ENCODE data around the gene UPK2. TPM values are rescaled to one million over a fixed set of nuclear protein-coding genes. Genes with fewer than 3 reads are reported as not detected.

Gene UPK2
- total and polyA plus RNA-seq, 2 experiments from 2014 or later, result 0.28 TPM; not detected in 1

DNA sequence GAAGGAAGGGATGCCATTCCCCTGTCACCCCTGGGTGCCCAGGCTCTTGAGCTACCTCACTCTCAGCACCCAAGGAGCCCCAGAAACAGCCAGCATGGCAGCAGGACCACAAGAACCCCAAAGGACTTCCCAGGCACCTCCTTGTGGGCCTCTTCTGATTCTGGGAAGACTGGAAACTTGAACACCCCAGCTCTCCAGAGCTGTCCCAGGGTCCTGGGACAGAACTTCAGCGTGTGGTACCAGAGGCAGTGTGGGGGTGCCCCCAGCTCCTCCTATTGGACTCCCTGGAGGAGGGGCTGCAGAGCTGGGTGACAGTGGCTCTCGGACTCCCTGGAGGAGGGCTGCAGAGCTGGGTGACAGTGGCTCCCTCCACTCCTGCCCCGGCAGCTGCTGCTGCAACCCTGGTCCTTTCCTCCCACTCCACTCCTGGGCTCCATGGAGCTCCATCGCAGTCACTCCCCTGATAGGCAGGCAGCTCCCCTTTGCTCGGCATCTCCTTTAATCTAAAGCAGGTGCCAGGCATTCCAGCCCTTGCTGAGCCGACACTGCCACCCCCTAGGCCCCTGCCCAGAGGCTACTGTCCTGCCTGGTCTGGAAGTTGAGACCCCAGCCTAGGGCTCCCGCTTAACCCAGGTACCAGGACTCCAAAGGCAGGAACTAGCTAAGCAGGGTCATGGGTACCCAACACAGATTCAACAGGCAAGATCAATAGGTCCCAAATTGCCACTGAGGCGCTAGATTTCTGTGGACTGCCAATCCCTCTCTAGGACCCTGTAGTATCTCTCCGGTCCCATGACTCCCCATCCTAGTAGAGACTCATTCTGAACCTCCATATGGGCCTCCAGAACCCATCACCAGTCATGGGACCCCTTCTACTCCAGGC is 33.1 kb upstream of the UPK2 start:
- Histone ChIP-seq H3K36me3 (ENCODE audit: low read depth) (no peaks in the 10 kb centered on the region), H3K9ac (peak overlapping the region; percentile 90), H4K20me1 (ENCODE audit: insufficient read depth) (no peaks in the 10 kb centered on the region), H3K27ac (peak overlapping the region; percentile 99), H3K4me3 (peak overlapping the region; percentile 96), H3K79me2 (ENCODE audit: insufficient read depth) (peaks cover 81% of the 10 kb centered on the region), H3K9me2 (ENCODE audit: insufficient read depth) (no peaks in the 10 kb centered on the region), H3K27me3 (replicated peaks; ENCODE audit: insufficient read depth) (no peaks in the 10 kb centered on the region), H3K9me3 (ENCODE audit: low read depth) (no peaks in the 10 kb centered on the region), H3K4me1 (ENCODE audit: insufficient read depth) (peaks cover 44% of the 10 kb centered on the region), H3K4me2 (ENCODE audit: unreplicated experiment) (peak overlapping the region; percentile 77), H3F3A (ENCODE audit: insufficient read depth) (peaks cover 46% of the 10 kb centered on the region), H2AFZ (no peak overlapping the region)
- DNase-seq, result peak; percentile 45
- 1 to 7% methylated on average over 9 of the region's 9 CpGs for WGBS, 2 experiments (ENCODE audit: low coverage in 1 of 2, low lambda C conversion rate in 2 of 2, missing lambda C conversion rate in 2 of 2)
- in situ Hi-C loops (cut with MboI), result no loop called here
- TF ChIP-seq EZH2 (IDR thresholded peaks at IDR 0.05; ENCODE audit: insufficient read depth, poor library complexity, severe bottlenecking), result no peak
- no peak for TF ChIP-seq EZH2phosphoT487 (IDR thresholded peaks at IDR 0.05; ENCODE audit: insufficient read depth, low read depth)

- Histone ChIP-seq H3K27me3 (replicated peaks; ENCODE audit: insufficient read depth) (no peaks in the 10 kb centered on the region), H3K27ac (peak overlapping the region; percentile 99), H3K4me1 (ENCODE audit: insufficient read depth) (peaks cover 38% of the 10 kb centered on the region), H3K36me3 (ENCODE audit: low read depth) (no peaks in the 10 kb centered on the region), H4K20me1 (ENCODE audit: insufficient read depth) (no peaks in the 10 kb centered on the region), H3K4me2 (ENCODE audit: unreplicated experiment) (peak overlapping the region; percentile 77), H3K9me2 (ENCODE audit: insufficient read depth) (no peaks in the 10 kb centered on the region), H3K9me3 (ENCODE audit: low read depth) (no peaks in the 10 kb centered on the region), H3K4me3 (peak overlapping the region; percentile 96), H2AFZ (no peak overlapping the region), H3F3A (ENCODE audit: insufficient read depth) (peaks cover 46% of the 10 kb centered on the region), H3K9ac (peak overlapping the region; percentile 90), H3K79me2 (ENCODE audit: insufficient read depth) (peaks cover 77% of the 10 kb centered on the region)
- DNase-seq, result peak; percentile 44
- in situ Hi-C loops (cut with MboI), result no loop called here
- TF ChIP-seq EZH2phosphoT487 (IDR thresholded peaks at IDR 0.05; ENCODE audit: insufficient read depth, low read depth) (no peak), EZH2 (IDR thresholded peaks at IDR 0.05; ENCODE audit: insufficient read depth, poor library complexity, severe bottlenecking) (no peak)
- 0 to 3% methylated on average over 7 of the region's 7 CpGs for WGBS, 2 experiments (ENCODE audit: low coverage in 1 of 2, low lambda C conversion rate in 2 of 2, missing lambda C conversion rate in 2 of 2)
Observed at GRCh38 chr11:118923721-118924587, 32.1 kb upstream of the UPK2 start.

DNA sequence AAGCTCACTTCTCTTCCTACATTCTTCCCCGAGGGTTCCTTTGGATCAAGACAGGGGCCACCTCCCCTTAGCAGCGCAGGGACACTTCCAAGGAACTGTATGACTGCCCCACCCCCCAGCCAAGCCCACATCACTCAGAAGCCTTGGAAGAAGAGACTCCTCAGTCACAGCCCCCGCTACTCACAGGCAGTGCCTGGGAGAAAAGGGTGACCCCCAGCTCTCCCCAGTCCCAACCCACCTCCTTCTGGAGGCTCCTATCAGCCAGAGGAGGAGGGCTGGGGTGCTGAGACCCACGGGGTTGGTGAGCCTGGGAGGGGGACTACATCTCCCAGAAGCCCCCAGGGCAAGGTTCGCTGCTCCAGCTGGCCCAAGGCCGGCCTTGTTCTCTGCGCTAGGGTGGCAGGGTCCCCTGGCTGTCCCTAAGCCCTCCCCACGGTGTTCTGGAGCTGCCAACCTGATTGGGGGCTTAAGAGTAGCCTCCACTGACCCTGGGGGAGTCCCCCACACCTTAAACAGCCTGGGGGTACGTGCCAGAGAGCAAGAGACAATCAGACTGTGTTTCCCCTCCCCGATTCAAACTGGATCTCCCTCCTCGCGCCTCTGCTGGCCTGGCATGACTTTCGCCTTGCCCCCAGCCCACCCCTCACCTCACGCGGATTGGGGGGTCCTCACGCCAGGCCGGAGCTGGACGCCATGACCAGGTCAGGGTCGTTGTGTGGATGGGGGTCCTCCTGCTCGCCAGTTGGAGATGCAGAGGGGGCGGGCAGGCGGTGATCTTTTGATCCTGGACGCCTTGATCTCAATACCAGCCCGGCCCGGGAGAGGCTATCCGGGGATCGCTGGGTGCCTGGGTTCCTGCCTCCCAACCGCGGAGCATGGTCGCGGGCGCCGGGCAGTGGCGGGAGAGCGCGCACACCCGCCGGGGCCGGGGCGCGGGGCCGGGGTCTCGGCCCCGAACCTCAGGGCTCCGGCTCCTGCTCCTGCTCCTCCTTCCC is 31.2 kb upstream of the UPK2 start:
- TF ChIP-seq EZH2 (IDR thresholded peaks at IDR 0.05; ENCODE audit: insufficient read depth, poor library complexity, severe bottlenecking), result no peak
- no peak for TF ChIP-seq EZH2phosphoT487 (IDR thresholded peaks at IDR 0.05; ENCODE audit: insufficient read depth, low read depth)
- Histone ChIP-seq H4K20me1 (ENCODE audit: insufficient read depth) (no peaks in the 10 kb centered on the region), H3K36me3 (ENCODE audit: low read depth) (no peaks in the 10 kb centered on the region), H3K4me2 (ENCODE audit: unreplicated experiment) (peak overlapping the region; percentile 77), H2AFZ (no peak overlapping the region), H3K9me2 (ENCODE audit: insufficient read depth) (no peaks in the 10 kb centered on the region), H3K4me3 (peak overlapping the region; percentile 96), H3F3A (ENCODE audit: insufficient read depth) (peaks cover 38% of the 10 kb centered on the region), H3K27me3 (replicated peaks; ENCODE audit: insufficient read depth) (no peaks in the 10 kb centered on the region), H3K9me3 (ENCODE audit: low read depth) (no peaks in the 10 kb centered on the region), H3K4me1 (ENCODE audit: insufficient read depth) (peaks cover 31% of the 10 kb centered on the region), H3K27ac (peak overlapping the region; percentile 99), H3K9ac (peak overlapping the region; percentile 90), H3K79me2 (ENCODE audit: insufficient read depth) (peaks cover 68% of the 10 kb centered on the region)
- DNase-seq, result peak; percentile 68
- 1 to 3% methylated on average over 34 to 40 of the region's 45 CpGs for WGBS, 2 experiments (ENCODE audit: low coverage in 1 of 2, low lambda C conversion rate in 2 of 2, missing lambda C conversion rate in 2 of 2)
- in situ Hi-C loops (cut with MboI), result no loop called here
